ENCODE measurements around the gene SEC11C. TPM values are rescaled to one million over a fixed set of nuclear protein-coding genes. Genes with fewer than 3 reads are reported as not detected.
A peak's percentile ranks its signal among the peaks of the same experiment; 100 is the strongest.

SEC11C gene
- total and polyA plus RNA-seq, 5 donors from 2014 or later = 80.4 to 279 (median 200) TPM

GRCh38 chr18:59148192-59148591 is 8.5 kb downstream of the SEC11C start:
- no peak for DNase-seq
- no peaks in the 10 kb centered on the region for H3K27me3 Mint-ChIP-seq
- no peaks in the 10 kb centered on the region for H3K27me3 ChIP-seq (ENCODE audit: control insufficient read depth, insufficient read depth, low read length)
- peaks cover 27% of the 10 kb centered on the region for H3K36me3 ChIP-seq (ENCODE audit: control insufficient read depth, insufficient read depth, low read length)
- no peak overlapping the region for H3K4me3 ChIP-seq (ENCODE audit: low read depth, low read length)
- peaks cover 31 to 63% (median 40%) of the 10 kb centered on the region in 4 donors for H3K4me1 Mint-ChIP-seq
- peaks cover 11% of the 10 kb centered on the region for H3K4me1 ChIP-seq (ENCODE audit: control insufficient read depth, insufficient read depth, low read length, poor library complexity, severe bottlenecking)
- no peaks in the 10 kb centered on the region for H3K9me3 Mint-ChIP-seq
- H3K4me3 Mint-ChIP-seq = no peak overlapping the region
- peaks cover 22% of the 10 kb centered on the region for H3K36me3 Mint-ChIP-seq
- no peak for ATAC-seq (ENCODE audit: low read depth in 2 of 2)
- no peak overlapping the region for H3K27ac ChIP-seq (ENCODE audit: insufficient read depth, low read length, poor library complexity, severe bottlenecking)
- H3K27ac Mint-ChIP-seq = no peak overlapping the region
- H3K9me3 ChIP-seq (ENCODE audit: control insufficient read depth in 2 of 2, low read length in 2 of 2) = no peaks in the 10 kb centered on the region

DNA sequence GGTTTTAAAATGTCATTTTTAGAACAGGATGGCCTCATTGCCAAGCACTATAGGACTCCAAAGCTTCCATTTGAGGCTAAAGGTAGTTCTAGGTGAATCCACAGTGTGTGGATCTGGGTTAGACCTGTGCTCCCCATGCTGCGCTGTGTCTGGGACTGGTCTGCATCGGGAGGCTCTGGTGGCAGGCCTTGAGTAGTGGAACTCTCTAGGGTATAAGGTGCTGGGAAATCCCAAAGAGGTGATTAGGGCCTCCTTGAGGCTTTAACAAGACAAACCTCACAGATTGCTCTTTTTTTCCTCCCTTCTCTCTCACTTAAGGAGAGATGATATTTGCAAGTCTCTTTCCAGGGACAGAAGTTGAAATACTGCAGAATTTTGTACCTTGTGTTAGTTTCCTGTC is 9.3 kb downstream of the SEC11C start:
- Mint-ChIP-seq H3K27ac (peak overlapping the region in 2 of 3 donors; percentile 23 to 70), H3K4me3 (no peak overlapping the region), H3K4me1 (peaks cover 27 to 55% (median 38%) of the 10 kb centered on the region in 4 donors), H3K9me3 (no peaks in the 10 kb centered on the region), H3K36me3 (peaks cover 27% of the 10 kb centered on the region), H3K27me3 (no peaks in the 10 kb centered on the region)
- DNase-seq (no peak), ATAC-seq (ENCODE audit: low read depth in 2 of 2) (peak in 1 of 2 donors; percentile 22)
- H3K4me3 ChIP-seq (ENCODE audit: low read depth, low read length) = no peak overlapping the region
- H3K36me3 ChIP-seq (ENCODE audit: control insufficient read depth, insufficient read depth, low read length) = peaks cover 35% of the 10 kb centered on the region
- H3K27me3 ChIP-seq (ENCODE audit: control insufficient read depth, insufficient read depth, low read length) = no peaks in the 10 kb centered on the region
- no peaks in the 10 kb centered on the region for H3K9me3 ChIP-seq (ENCODE audit: control insufficient read depth in 2 of 2, low read length in 2 of 2)
- H3K27ac ChIP-seq (ENCODE audit: insufficient read depth, low read length, poor library complexity, severe bottlenecking) = no peak overlapping the region
- peaks cover 4% of the 10 kb centered on the region for H3K4me1 ChIP-seq (ENCODE audit: control insufficient read depth, insufficient read depth, low read length, poor library complexity, severe bottlenecking)

- Mint-ChIP-seq H3K36me3 (peaks cover 31% of the 10 kb centered on the region), H3K4me1 (peaks cover 25 to 51% (median 37%) of the 10 kb centered on the region in 4 donors), H3K9me3 (no peaks in the 10 kb centered on the region), H3K27ac (peak overlapping the region in 2 of 3 donors; percentile 23 to 70), H3K27me3 (no peaks in the 10 kb centered on the region), H3K4me3 (no peak overlapping the region)
- Histone ChIP-seq H3K27ac (ENCODE audit: insufficient read depth, low read length, poor library complexity, severe bottlenecking) (no peak overlapping the region), H3K9me3 (ENCODE audit: control insufficient read depth in 2 of 2, low read length in 2 of 2) (no peaks in the 10 kb centered on the region), H3K4me1 (ENCODE audit: control insufficient read depth, insufficient read depth, low read length, poor library complexity, severe bottlenecking) (peaks cover 4% of the 10 kb centered on the region), H3K36me3 (ENCODE audit: control insufficient read depth, insufficient read depth, low read length) (peaks cover 39% of the 10 kb centered on the region), H3K27me3 (ENCODE audit: control insufficient read depth, insufficient read depth, low read length) (no peaks in the 10 kb centered on the region), H3K4me3 (ENCODE audit: low read depth, low read length) (no peak overlapping the region)
- DNase-seq = no peak
- no peak for ATAC-seq (ENCODE audit: low read depth in 2 of 2)
Measured at GRCh38 chr18:59149416-59149815, 9.7 kb downstream of the SEC11C start.

DNA sequence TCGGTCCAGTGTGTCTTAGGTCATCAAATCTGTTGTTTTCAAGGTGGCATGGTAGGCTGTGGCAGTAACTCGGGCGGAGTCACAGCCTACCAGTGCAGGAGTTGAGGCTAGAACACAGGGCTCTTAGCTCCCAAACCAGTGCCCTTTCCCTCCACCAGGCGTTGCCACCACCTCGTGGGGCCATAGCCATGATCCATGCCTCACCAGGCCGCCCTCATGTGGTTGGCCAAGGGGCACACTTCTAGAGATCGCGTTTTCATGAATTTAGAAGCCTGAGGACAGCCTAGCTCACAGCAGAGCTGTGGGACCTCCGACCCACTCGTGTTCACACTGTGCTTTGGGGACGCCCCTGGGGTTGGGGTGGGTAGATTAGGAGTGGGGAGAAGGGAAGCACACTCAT is 10.6 kb downstream of the SEC11C start:
- Mint-ChIP-seq H3K9me3 (no peaks in the 10 kb centered on the region), H3K4me1 (peaks cover 20 to 45% (median 31%) of the 10 kb centered on the region in 4 donors), H3K27me3 (no peaks in the 10 kb centered on the region), H3K36me3 (peaks cover 34% of the 10 kb centered on the region), H3K27ac (peak overlapping the region in 1 of 3 donors; percentile 23), H3K4me3 (no peak overlapping the region)
- no peak for ATAC-seq (ENCODE audit: low read depth in 2 of 2)
- H3K27me3 ChIP-seq (ENCODE audit: control insufficient read depth, insufficient read depth, low read length) = no peaks in the 10 kb centered on the region
- peaks cover 4% of the 10 kb centered on the region for H3K4me1 ChIP-seq (ENCODE audit: control insufficient read depth, insufficient read depth, low read length, poor library complexity, severe bottlenecking)
- no peak overlapping the region for H3K27ac ChIP-seq (ENCODE audit: insufficient read depth, low read length, poor library complexity, severe bottlenecking)
- no peak for DNase-seq
- no peaks in the 10 kb centered on the region for H3K9me3 ChIP-seq (ENCODE audit: control insufficient read depth in 2 of 2, low read length in 2 of 2)
- H3K36me3 ChIP-seq (ENCODE audit: control insufficient read depth, insufficient read depth, low read length) = peaks cover 45% of the 10 kb centered on the region
- no peak overlapping the region for H3K4me3 ChIP-seq (ENCODE audit: low read depth, low read length)

- no peak overlapping the region for H3K27ac Mint-ChIP-seq
- ATAC-seq (ENCODE audit: low read depth in 2 of 2) (no peak), DNase-seq (no peak)
- H3K4me1 ChIP-seq (ENCODE audit: control insufficient read depth, insufficient read depth, low read length, poor library complexity, severe bottlenecking) = peaks cover 3% of the 10 kb centered on the region
- H3K27me3 Mint-ChIP-seq = no peaks in the 10 kb centered on the region
- no peak overlapping the region for H3K4me3 ChIP-seq (ENCODE audit: low read depth, low read length)
- no peaks in the 10 kb centered on the region for H3K9me3 ChIP-seq (ENCODE audit: control insufficient read depth in 2 of 2, low read length in 2 of 2)
- no peak overlapping the region for H3K4me3 Mint-ChIP-seq
- H3K4me1 Mint-ChIP-seq = peaks cover 0 to 23% (median 5%) of the 10 kb centered on the region in 4 donors
- H3K36me3 Mint-ChIP-seq = peaks cover 50% of the 10 kb centered on the region
- no peaks in the 10 kb centered on the region for H3K27me3 ChIP-seq (ENCODE audit: control insufficient read depth, insufficient read depth, low read length)
- no peaks in the 10 kb centered on the region for H3K9me3 Mint-ChIP-seq
- H3K36me3 ChIP-seq (ENCODE audit: control insufficient read depth, insufficient read depth, low read length) = peaks cover 69% of the 10 kb centered on the region
- no peak overlapping the region for H3K27ac ChIP-seq (ENCODE audit: insufficient read depth, low read length, poor library complexity, severe bottlenecking)
Measured at GRCh38 chr18:59155153-59155552, 15.5 kb downstream of the SEC11C start.

DNA sequence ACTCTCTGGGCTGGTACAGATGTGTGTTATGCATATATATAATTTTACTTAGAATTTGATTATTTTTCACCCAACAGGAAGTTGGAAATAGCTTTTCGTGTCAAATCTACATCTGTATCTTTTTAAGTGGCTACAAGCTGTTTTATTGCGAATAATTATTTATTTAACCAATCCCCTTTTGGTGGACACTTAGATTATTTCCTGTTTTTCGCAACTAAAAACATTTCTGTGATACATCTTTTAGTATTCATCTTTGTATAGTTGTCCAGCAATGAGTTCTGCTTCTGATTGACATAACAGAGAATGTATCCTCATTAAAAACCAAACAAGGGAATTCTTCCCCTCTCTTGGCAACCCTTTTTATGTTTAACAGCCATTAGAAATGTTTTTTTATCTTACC is 16.6 kb downstream of the SEC11C start:
- Mint-ChIP-seq H3K4me3 (no peak overlapping the region), H3K4me1 (peaks cover 0 to 15% (median 0%) of the 10 kb centered on the region in 4 donors), H3K36me3 (peaks cover 48% of the 10 kb centered on the region), H3K27ac (peak overlapping the region in 1 of 3 donors; percentile 21), H3K27me3 (no peaks in the 10 kb centered on the region), H3K9me3 (no peaks in the 10 kb centered on the region)
- Histone ChIP-seq H3K36me3 (ENCODE audit: control insufficient read depth, insufficient read depth, low read length) (peaks cover 71% of the 10 kb centered on the region), H3K9me3 (ENCODE audit: control insufficient read depth in 2 of 2, low read length in 2 of 2) (no peaks in the 10 kb centered on the region), H3K4me1 (ENCODE audit: control insufficient read depth, insufficient read depth, low read length, poor library complexity, severe bottlenecking) (no peaks in the 10 kb centered on the region), H3K4me3 (ENCODE audit: low read depth, low read length) (no peak overlapping the region), H3K27ac (ENCODE audit: insufficient read depth, low read length, poor library complexity, severe bottlenecking) (no peak overlapping the region), H3K27me3 (ENCODE audit: control insufficient read depth, insufficient read depth, low read length) (no peaks in the 10 kb centered on the region)
- ATAC-seq (ENCODE audit: low read depth in 2 of 2) = no peak
- DNase-seq = no peak

DNA sequence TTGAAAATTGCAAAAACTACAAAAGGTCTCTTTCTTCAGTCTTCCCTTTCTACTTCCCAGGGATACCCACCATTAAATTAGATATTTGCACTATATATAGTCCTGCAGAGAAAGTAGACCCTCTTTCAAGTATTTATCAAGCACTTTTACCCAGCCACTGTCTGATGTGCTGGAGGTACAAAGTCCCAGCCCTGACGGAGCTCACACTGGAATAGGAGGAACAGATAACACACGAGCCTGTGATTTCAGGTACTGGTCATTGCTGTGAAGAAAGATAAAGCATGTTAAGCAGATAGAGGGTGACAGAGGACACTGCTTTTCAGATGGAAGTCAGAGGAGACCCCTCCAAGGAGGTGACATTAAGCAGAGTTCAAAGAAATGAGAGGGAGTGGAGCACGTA is 19.6 kb downstream of the SEC11C start:
- DNase-seq (no peak), ATAC-seq (ENCODE audit: low read depth in 2 of 2) (no peak)
- Histone ChIP-seq H3K36me3 (ENCODE audit: control insufficient read depth, insufficient read depth, low read length) (peaks cover 44% of the 10 kb centered on the region), H3K9me3 (ENCODE audit: control insufficient read depth in 2 of 2, low read length in 2 of 2) (no peaks in the 10 kb centered on the region), H3K27ac (ENCODE audit: insufficient read depth, low read length, poor library complexity, severe bottlenecking) (no peak overlapping the region), H3K4me3 (ENCODE audit: low read depth, low read length) (no peak overlapping the region), H3K4me1 (ENCODE audit: control insufficient read depth, insufficient read depth, low read length, poor library complexity, severe bottlenecking) (no peaks in the 10 kb centered on the region), H3K27me3 (ENCODE audit: control insufficient read depth, insufficient read depth, low read length) (no peaks in the 10 kb centered on the region)
- peaks cover 33% of the 10 kb centered on the region for H3K36me3 Mint-ChIP-seq
- no peaks in the 10 kb centered on the region for H3K27me3 Mint-ChIP-seq
- H3K4me3 Mint-ChIP-seq = no peak overlapping the region
- peaks cover 0 to 4% (median 0%) of the 10 kb centered on the region in 4 donors for H3K4me1 Mint-ChIP-seq
- no peaks in the 10 kb centered on the region for H3K9me3 Mint-ChIP-seq
- H3K27ac Mint-ChIP-seq = peak overlapping the region in 1 of 3 donors; percentile 13

- Histone ChIP-seq H3K27ac (ENCODE audit: insufficient read depth, low read length, poor library complexity, severe bottlenecking) (no peak overlapping the region), H3K36me3 (ENCODE audit: control insufficient read depth, insufficient read depth, low read length) (peaks cover 38% of the 10 kb centered on the region), H3K27me3 (ENCODE audit: control insufficient read depth, insufficient read depth, low read length) (no peaks in the 10 kb centered on the region), H3K4me1 (ENCODE audit: control insufficient read depth, insufficient read depth, low read length, poor library complexity, severe bottlenecking) (no peaks in the 10 kb centered on the region), H3K4me3 (ENCODE audit: low read depth, low read length) (no peak overlapping the region), H3K9me3 (ENCODE audit: control insufficient read depth in 2 of 2, low read length in 2 of 2) (no peaks in the 10 kb centered on the region)
- H3K36me3 Mint-ChIP-seq = peaks cover 29% of the 10 kb centered on the region
- no peak overlapping the region for H3K4me3 Mint-ChIP-seq
- peaks cover 0 to 4% (median 0%) of the 10 kb centered on the region in 4 donors for H3K4me1 Mint-ChIP-seq
- H3K27me3 Mint-ChIP-seq = no peaks in the 10 kb centered on the region
- no peak for ATAC-seq (ENCODE audit: low read depth in 2 of 2)
- no peak for DNase-seq
- no peaks in the 10 kb centered on the region for H3K9me3 Mint-ChIP-seq
- H3K27ac Mint-ChIP-seq = no peak overlapping the region
Measured at GRCh38 chr18:59159986-59160385, 20.3 kb downstream of the SEC11C start.

Measured in CD4-positive, CD25-positive, alpha-beta regulatory T cell (primary cell).